GM10248 (cell line): ENCODE measurements around the gene ICE2.

ENCODE experiments used
- CTCF ChIA-PET: fragments of 300-600 bp; sonication (Branson Sonifier 250); formaldehyde crosslinking; extraction: SDS; loops from one replicate; lab custom pipeline; 2021; ENCODE audit warnings: antibody characterized with exemption; lab: Yijun Ruan, JAX
- POLR2A ChIA-PET: fragments of 350-650 bp; sonication (Branson Sonifier 250); formaldehyde crosslinking; extraction: SDS; loops from one replicate; lab custom pipeline; 2020; ENCODE audit warnings: antibody characterized with exemption; lab: Yijun Ruan, JAX
- DNase-seq: peaks from one replicate; pipeline ENCODE4 v3.0.0; 2012; ENCODE audit errors: extremely low spot score
- TF ChIP-seq, protein P1 (sequence below): IDR thresholded peaks from 2 replicates; pipeline ENCODE4 v1.5.1; 2012; ENCODE audit warnings: mild to moderate bottlenecking, low read depth; ENCODE audit errors: extremely low read depth, missing control alignments, control extremely low read depth

The ICE2 gene

GRCh38 chr15:60425461-60425860 is 53.5 kb downstream of the ICE2 start:
- TF ChIP-seq, protein P1, sequence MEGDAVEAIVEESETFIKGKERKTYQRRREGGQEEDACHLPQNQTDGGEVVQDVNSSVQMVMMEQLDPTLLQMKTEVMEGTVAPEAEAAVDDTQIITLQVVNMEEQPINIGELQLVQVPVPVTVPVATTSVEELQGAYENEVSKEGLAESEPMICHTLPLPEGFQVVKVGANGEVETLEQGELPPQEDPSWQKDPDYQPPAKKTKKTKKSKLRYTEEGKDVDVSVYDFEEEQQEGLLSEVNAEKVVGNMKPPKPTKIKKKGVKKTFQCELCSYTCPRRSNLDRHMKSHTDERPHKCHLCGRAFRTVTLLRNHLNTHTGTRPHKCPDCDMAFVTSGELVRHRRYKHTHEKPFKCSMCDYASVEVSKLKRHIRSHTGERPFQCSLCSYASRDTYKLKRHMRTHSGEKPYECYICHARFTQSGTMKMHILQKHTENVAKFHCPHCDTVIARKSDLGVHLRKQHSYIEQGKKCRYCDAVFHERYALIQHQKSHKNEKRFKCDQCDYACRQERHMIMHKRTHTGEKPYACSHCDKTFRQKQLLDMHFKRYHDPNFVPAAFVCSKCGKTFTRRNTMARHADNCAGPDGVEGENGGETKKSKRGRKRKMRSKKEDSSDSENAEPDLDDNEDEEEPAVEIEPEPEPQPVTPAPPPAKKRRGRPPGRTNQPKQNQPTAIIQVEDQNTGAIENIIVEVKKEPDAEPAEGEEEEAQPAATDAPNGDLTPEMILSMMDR, result no peak
- DNase-seq, result no peak
- CTCF ChIA-PET, result no interaction called here
- POLR2A ChIA-PET, result no interaction called here

- TF ChIP-seq, protein P1, result no peak
- ChIA-PET POLR2A (no interaction called here), CTCF (interaction anchor here (0.6 kb wide), 1 partner anchor 1908 kb away, joined by 3 read pairs; no protein-coding TSS in a partner anchor)
- DNase-seq, result no peak
Measured at GRCh38 chr15:60424006-60424405, 54.9 kb downstream of the ICE2 start.

DNA sequence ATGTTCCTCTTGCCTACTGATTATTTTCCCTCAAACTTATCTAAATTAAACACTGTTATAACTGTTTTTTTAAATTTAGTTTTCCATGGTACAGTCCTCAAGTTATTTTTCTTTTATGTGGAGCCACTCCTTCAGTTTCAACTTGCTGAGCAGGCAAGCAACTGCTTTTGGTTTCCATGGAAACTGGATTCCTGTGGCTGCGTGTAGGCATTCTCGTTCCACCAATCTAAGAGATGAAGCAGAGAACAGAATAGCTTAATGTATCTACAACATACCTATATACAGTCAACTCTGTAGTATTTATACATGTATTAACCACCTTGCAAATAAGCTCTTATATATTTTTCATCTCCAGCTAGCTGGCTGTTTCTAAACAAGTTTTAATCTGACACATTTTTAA is 55.4 kb downstream of the ICE2 start:
- TF ChIP-seq, protein P1, result no peak
- POLR2A ChIA-PET, result no interaction called here
- no peak for DNase-seq
- CTCF ChIA-PET, result interaction anchor here (0.6 to 0.7 kb wide), 2 partner anchors 9 to 1908 kb away, joined by 3 read pairs; no protein-coding TSS in a partner anchor

- TF ChIP-seq, protein P1, result no peak
- ChIA-PET POLR2A (no interaction called here), CTCF (interaction anchor here (1.6 kb wide), 1 partner anchor 62 kb away, joined by 4 read pairs; no protein-coding TSS in a partner anchor)
- DNase-seq, result no peak
Measured at GRCh38 chr15:60421544-60421943, 57.4 kb downstream of the ICE2 start.

- TF ChIP-seq, protein P1, result no peak
- no peak for DNase-seq
- CTCF ChIA-PET, result interaction anchor here (1.0 to 2.6 kb wide), 5 partner anchors 9 to 100 kb away, joined by 3 to 8 read pairs (median 4); no protein-coding TSS in a partner anchor
- POLR2A ChIA-PET, result no interaction called here
Measured at GRCh38 chr15:60420203-60420716, 58.7 kb downstream of the ICE2 start.

- ChIA-PET POLR2A (no interaction called here), CTCF (interaction anchor here (1.2 to 2.6 kb wide), 4 partner anchors 8 to 19 kb away, joined by 3 to 8 read pairs (median 4); no protein-coding TSS in a partner anchor)
- DNase-seq, result no peak
- TF ChIP-seq, protein P1, result no peak
Measured at GRCh38 chr15:60419753-60420152, 59.2 kb downstream of the ICE2 start.
